AG09309 (cell line): ENCODE results near the gene ZNF497.

Source experiments
- DNase-seq: peaks from one replicate; pipeline ENCODE4 v3.0.0-alpha.2; 2010; ENCODE audit warnings: low read depth
- H3K4me3 ChIP-seq: 2 replicates; pipeline ENCODE4 v1.5.1; 2011; ENCODE audit warnings: mild to moderate bottlenecking, low read depth, low read length, moderate library complexity; ENCODE audit not compliant: control insufficient read depth
- TF ChIP-seq, protein P1 (sequence below): IDR thresholded peaks from 2 replicates; pipeline ENCODE4 v1.5.1; 2011; ENCODE audit warnings: mild to moderate bottlenecking, low read depth, low read length, inconsistent platforms; ENCODE audit not compliant: insufficient read depth, control insufficient read depth; ENCODE audit errors: missing control alignments

Gene ZNF497

DNA sequence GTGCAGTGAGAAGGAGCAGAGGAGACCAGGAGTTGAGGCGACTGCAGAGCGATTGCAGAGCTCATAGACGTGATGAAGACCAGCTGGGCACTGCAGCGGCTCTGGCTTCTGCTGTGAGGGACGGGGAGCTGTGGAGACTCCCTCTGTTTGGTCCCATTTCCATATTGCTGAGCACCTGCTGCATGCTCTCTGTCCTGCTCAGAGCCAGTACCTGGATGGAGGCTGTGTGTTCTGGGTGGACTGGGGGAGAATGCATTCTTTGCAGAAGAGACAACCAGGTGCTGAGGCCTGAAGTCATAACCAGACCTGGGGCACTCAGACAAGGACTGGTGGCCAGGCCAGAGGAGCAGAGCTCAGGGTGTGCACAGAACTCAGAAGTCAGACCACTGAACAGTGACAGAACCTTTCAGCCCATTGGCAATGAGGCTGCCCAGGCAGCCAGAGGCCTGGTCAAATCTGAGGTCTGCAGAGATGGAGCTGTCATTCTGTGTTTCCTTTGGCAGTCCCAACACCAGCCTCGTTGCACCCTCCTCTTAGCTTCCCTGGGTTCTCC is 8.0 kb downstream of the ZNF497 start:
- H3K4me3 ChIP-seq = no peak overlapping the region
- TF ChIP-seq, protein P1, sequence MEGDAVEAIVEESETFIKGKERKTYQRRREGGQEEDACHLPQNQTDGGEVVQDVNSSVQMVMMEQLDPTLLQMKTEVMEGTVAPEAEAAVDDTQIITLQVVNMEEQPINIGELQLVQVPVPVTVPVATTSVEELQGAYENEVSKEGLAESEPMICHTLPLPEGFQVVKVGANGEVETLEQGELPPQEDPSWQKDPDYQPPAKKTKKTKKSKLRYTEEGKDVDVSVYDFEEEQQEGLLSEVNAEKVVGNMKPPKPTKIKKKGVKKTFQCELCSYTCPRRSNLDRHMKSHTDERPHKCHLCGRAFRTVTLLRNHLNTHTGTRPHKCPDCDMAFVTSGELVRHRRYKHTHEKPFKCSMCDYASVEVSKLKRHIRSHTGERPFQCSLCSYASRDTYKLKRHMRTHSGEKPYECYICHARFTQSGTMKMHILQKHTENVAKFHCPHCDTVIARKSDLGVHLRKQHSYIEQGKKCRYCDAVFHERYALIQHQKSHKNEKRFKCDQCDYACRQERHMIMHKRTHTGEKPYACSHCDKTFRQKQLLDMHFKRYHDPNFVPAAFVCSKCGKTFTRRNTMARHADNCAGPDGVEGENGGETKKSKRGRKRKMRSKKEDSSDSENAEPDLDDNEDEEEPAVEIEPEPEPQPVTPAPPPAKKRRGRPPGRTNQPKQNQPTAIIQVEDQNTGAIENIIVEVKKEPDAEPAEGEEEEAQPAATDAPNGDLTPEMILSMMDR = no peak
- no peak for DNase-seq

DNA sequence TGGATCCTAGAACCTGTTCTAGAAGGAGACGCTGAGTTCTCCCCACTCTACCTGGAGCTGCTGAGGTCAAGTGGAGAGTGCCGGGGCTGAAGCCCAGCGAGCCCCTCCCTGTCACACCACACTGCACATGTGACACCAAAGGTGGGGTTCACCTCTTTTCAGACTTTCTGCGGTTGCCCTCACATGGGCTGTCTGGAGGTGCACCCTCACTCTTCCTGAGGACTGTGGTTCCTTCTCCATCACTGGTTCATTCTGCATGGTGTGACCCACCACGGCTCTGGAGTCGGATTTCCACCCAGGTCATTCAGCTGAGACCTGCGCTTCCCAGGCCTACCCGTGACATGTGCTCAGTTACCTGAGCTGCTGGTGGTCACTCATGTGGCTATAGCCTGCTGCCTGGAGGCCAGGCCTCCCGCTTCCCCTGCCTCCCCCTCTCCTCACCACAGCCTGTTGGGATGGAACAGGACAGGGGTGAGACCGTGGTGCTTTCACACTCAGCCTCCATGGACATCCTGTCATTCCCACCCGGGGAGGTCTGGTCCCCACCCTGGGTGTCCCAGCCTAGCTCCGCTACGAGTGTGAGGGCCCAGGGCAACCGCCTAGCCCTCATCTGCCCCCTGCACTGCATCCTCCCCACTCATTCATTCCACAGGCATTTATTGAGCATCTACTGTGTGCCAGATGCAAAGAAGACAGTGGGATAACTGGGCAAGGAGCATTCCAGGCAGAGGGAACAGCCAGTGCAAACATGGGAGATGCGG is 8.7 kb downstream of the ZNF497 start:
- TF ChIP-seq, protein P1 = no peak
- no peak overlapping the region for H3K4me3 ChIP-seq

DNA sequence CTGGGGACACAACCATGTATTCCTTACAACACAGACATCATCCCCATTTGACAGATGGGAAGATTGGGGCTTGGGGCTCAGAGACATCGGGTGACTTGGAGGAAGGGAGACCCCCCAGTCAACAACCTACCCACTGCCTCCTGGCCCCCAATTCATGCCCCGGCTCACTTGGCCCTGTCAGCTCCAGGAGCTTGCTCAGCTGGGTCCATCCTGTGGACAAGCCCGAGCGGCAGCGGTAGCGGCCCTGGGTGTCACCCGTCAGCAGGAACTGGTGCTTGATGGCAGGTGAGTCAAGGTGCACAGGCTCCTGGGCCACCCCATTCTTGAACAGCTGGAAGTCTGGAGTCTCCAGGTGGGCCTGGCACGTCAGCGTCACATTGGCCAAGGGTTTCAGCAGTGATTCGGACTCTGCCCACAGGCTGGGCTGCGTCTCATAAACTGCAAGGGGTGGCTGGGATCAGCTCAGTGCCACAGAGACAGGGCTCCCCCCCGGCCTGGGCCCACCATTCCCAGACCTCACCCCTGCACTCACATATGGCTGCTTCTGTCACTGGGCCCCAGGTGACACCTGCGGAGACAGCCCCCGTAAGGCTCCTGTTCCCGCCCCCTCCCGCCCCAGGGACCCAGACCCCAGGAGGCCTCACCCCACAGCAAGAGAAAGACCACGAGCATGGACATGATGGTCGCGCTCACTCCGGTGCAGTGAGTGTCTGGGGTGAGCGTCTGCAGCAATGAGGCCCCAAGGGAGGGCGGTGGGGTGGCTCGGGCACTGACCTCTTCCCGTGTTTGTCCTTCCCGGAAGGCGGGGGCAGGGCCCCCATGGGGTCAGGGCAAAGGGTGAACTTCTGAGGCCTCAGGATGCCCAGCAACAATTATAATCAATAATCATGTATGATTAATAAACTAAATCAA is 9.5 kb downstream of the ZNF497 start, which contains the start of gene A1BG:
Gene A1BG, minus strand, starts transcription at position 733 of the 912 bp plus-strand sequence. Its CDS starts 55 bp downstream, at position 678.
- no peak for DNase-seq
- TF ChIP-seq, protein P1 = no peak
- no peak within 1 kb of the TSS for H3K4me3 ChIP-seq

More for the DNA sequence above, 8.7 kb downstream of the ZNF497 start:
- no peak for DNase-seq

DNA sequence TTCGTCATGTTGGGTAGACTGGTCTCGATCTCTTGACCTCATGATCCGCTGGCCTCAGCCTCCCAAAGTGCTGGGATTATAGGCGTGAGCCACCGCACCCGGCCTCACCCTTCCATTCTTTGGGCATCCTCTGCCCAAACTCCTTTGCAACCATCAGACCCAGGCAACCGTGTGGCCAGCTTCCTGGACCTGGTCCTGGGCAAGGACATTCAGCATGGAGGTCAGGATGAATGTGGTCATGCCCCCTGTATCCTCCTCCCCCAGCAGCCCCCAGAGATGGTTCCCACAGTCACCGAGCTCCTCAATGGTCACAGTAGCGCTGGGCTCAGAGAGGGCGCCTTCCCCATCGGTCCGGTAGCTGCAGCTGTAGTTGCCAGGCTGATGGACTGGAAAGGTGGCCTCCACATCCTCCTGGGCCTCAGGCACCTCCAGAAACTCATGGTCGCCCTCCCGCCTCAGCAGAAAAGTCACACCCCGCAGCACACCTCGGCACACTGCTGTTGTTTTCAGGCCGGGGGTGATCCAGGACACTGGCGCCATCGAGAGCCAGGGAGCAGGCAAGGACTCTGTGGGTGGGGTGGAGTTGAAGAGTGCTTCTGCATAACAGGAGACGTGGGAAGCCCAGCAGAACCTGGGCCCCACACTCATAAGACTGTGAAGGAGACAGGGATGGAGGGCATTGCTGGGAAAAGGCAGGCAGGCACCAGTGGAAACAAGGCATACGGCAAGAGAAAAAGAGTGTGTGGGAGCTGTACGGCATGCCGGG is 10.4 kb downstream of the ZNF497 start:
- TF ChIP-seq, protein P1 = no peak
- DNase-seq = no peak
- no peak overlapping the region for H3K4me3 ChIP-seq

DNA sequence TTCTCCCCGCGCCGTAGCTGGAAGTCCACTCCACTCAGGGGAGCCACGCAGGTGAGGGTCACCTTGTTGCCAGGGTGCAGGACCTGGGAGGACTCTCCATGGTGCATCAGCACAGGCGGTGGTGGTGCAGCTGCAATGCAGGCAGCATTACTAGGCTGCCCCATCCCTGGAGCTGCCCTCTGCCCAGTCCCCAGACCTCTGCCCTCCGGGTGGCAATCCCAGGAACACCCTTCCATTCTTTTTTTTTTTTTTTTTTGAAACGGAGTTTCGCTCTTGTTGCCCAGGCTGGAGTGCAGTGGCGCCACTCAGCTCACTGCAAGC is 11.0 kb downstream of the ZNF497 start:
- TF ChIP-seq, protein P1 = no peak
- DNase-seq = no peak
- no peak overlapping the region for H3K4me3 ChIP-seq

DNA sequence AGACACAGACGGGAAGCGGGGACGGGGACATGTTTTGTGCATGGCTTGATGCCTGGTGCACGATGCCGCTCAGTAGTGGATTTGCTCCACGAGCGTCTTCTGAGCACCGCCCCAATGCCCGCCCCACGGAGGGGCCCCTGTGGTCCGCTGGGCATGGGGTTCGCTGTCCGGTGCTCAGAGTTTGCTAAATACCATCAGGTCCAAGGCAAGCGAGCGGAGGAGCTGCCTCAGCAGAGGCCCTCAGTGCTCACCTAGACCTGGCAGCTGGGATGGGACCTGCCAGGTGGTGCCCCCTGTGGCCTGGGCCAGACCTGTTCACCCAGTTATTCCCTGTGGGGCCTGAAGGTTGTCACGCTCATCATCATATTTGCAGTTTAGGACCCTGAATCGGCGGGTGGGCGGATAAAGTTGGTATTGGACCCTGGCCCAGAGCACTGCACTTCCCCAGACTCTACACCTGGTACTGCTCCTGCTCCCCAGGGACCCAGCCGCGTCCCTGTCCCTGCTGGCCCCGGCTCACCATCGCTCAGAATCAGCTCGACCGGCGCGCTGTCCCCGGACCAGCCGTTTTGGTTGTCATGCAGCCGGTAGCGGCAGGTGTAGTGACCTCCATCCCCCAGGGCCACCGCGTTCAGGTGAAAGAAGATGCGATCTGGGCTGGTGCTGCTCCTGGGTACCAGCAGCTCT is 11.5 kb downstream of the ZNF497 start:
- no peak for DNase-seq
- no peak overlapping the region for H3K4me3 ChIP-seq
- TF ChIP-seq, protein P1 = no peak
